Putamen (tissue), 1 donor: ENCODE results near the gene PDE3A.
"Not testable (repeated sequence)": the region's sequence is repeated elsewhere in the genome, so short reads cannot be mapped to it uniquely, and the experiment has no call there.

ENCODE experiments used
- DNase-seq: peaks from one replicate; pipeline ENCODE4 v3.0.0-alpha.2; 2016; ENCODE audit warnings: low spot score

Gene PDE3A

DNA sequence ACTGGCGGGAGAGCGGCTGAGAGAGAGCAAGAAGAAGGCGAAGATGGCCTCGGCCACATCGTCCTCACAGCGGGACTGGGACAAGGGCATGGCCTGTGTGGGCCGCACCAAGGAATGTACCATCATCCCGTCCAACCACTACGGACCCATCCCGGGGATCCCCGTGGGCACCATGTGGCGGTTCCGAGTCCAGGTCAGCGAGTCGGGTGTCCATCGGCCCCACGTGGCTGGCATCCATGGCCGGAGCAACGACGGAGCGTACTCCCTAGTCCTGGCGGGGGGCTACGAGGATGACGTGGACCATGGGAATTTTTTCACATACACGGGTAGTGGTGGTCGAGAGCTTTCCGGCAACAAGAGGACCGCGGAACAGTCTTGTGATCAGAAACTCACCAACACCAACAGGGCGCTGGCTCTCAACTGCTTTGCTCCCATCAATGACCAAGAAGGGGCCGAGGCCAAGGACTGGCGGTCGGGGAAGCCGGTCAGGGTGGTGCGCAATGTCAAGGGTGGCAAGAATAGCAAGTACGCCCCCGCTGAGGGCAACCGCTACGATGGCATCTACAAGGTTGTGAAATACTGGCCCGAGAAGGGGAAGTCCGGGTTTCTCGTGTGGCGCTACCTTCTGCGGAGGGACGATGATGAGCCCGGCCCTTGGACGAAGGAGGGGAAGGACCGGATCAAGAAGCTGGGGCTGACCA, 183.6 kb downstream of the PDE3A start:
- DNase-seq: not testable (repeated sequence)

GRCh38 chr12:20552586-20552985, 184.2 kb downstream of the PDE3A start:
- DNase-seq: not testable (repeated sequence)

DNA sequence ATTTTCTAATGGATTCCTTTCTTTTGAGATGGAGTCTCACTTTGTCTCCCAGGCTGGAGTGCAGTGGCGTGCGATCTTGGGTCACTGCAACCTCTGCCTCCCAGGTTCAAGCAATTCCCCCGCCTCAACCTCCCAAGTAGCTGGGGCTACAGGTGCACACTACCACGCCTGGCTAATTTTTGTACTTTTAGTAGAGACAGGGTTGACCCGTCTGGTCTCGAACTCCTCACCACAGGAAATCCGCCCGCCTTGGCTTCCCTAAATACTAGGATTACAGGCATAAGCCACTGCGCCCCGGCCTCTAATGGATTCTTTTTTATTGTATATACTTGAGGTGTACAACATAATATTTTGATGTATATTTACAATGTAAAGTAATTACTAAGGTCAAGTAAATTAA, 186.7 kb downstream of the PDE3A start:
- DNase-seq: no peak

GRCh38 chr12:20555771-20556170, 187.4 kb downstream of the PDE3A start:
- DNase-seq: no peak

DNA sequence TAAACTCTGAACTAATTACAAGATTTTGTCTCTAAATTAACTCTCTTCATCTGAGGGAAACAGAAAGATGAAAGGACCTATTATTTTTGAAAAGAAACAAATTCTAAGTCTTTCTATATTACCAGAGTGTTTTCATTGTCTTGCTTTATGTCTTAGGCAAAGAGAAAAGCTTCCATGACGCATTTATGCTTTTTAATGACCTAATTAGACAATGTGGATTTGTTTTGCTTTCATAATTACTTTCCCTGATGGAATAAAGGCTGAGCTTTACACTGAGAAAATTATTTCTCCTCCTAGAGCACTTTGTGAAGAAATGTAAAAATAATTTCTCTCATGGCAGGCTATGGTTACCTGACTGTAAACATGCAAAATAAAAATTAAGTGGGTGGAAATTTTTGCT, 188.8 kb downstream of the PDE3A start:
- no peak for DNase-seq

DNA sequence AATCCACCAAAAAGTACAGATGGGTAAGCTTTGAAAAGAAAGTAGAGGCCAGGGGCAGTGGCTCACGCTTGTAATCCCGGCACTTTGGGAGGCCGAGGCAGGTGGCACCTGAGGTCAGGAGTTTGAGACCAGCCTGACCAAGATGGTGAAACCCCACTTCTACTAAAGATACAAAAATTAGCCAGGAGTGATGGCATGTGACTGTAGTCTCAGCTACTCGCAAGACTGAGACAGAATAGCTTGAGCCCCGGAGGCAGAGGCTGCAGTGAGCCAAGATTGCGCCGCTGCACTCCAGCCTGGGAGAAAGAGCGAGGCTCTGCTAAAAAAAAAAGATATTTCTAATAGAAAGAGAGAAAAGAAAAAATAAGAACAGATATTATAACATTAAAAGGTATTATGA, 192.6 kb downstream of the PDE3A start:
- no peak for DNase-seq

DNA sequence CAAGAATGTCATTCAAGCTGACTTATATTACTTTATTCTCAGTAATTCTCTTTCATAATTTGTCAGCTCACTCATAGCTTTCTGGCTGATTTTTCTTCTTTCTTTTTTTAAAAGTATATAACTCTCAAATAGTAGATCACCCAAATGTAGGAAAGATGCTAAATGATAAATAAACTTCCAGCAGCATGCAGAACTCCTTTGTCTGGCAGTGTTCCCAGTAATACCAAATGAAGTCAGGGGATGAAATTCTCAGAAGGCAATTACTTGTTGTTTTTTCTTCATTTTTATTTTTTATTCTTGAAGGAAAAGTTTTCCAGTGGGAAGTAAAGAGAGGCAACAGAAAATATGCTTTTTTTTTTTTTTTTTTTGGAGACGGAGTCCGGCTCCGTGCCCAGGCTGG, 193.5 kb downstream of the PDE3A start:
- DNase-seq: no peak

- no peak for DNase-seq
Measured at GRCh38 chr12:20567413-20567812, 199.1 kb downstream of the PDE3A start.

DNA sequence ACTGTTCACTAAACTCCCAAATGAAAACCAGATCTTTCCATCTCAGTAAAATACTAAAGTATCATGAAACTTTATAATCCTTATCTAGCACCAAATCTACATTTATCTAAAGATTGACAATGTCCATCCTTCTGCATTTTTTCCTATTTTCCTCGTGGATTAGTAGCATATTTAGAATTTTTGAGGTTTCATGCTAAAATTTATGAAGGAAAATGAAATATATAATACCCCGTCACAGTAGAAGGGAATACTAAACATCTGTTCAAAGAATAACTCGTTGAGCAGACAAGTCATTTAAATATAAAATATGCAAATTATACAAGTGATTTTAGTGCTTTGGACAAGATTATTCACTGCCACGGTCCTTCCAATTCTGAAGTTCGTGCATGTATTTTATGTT, 204.1 kb downstream of the PDE3A start:
- no peak for DNase-seq

DNA sequence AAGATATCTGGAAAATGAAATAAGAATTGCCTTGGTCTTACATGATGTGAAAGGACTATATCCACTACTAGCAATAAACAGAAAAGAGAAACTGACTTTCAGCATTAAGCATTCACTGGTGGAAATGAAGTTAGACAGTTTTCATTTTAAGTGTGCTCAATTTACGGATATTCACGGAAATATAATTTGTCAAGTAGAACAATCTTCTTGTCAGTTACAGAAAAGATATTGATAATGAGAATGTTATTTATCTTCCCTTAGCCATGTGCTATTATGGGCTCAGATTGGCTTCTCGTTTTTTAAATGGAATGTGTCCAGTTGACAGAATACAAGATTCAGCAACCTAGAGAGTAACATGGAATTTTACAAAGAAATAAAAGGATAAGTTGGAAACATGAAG, 208.2 kb downstream of the PDE3A start:
- no peak for DNase-seq

GRCh38 chr12:20577054-20577453, 208.7 kb downstream of the PDE3A start:
- no peak for DNase-seq

- no peak for DNase-seq
Measured at GRCh38 chr12:20578142-20578541, 209.8 kb downstream of the PDE3A start.

DNA sequence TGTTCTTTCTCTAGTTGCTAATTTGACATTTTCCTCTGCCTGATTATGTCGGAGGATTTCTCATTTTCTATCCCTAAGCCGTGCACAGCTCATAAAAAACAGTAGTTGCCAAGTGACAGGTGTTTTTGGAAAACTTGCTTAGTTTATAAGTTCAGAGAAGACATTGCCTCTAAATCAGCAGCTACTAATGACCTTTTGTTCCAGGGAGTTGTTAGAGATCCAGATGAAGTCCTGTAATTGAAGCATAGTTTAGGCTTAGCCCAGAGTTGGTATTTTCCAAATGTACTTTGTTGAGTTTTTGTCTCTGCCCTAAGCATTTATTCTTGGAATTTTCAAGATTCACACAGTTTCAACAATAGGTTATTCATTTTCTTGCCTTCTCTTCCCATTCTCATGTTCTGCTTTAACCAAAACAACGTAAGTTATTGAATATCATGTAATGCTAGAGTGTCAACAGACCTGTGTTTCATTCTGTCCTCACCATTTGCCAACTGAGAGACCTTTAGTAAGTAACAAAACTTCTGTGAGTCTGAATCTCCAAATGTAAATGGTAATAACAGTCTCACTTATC, 216.8 kb downstream of the PDE3A start:
- no peak for DNase-seq

DNA sequence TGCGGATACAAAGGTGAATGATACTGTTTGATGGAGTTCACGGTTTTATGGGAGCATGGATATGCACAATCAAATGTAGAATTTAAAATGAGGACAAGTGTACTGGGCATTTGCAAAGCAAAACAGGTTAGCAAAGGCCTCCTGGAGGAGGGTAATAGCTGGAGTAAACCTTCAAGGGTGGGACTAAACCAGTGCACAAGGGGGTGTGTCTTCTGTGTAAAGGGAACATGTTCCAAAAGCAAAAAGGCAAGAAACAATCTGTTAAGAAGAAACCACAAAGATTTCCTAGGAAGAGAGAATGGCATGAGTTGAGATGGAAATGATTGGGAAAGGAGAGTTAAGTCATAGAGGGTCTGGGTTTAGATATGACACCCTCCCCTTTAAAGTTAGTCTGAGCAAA, 217.6 kb downstream of the PDE3A start:
- DNase-seq: no peak

- peak; percentile 93 for DNase-seq
Measured at GRCh38 chr12:20588042-20588441, 219.7 kb downstream of the PDE3A start.

DNA sequence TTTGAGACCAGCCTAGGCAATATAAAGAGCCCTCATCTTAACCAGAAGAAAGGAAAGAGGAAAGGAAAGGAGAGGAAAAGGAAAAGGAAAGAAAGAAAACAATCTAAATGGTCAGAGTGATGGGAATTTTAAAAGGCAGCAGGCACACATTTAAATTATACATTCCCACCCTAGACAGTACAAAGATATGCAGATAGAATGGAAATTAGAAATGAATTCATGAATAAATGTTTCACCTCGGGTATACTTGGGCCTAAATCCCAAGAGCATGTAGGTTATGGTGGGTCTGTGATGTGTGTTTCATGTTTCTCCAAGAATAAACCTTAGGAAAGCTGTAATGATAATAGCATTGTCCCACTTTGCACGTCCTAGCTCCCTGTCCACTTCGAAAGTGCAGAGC, 222.2 kb downstream of the PDE3A start:
- no peak for DNase-seq

GRCh38 chr12:20592556-20592955, 224.2 kb downstream of the PDE3A start:
- DNase-seq: no peak

DNA sequence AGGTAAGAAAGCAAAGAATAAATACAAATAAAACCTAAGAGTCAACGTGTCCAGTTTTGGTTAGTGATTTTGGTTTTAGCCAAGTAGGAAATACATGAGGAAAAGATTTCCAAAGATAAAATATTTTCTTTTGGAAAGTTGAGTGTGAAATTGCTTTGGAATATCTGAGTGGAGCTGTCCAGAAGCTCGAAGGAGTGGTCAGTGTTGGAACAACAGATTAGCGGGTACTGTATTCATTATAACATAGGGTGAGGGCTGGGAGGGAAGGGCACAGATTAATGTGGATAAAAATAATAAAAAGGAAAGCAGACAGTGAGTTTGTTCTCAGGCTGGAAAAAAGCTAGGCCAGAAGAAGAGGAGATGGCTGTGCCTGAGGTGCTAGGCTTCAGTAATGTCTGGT, 225.3 kb downstream of the PDE3A start:
- DNase-seq: no peak

DNA sequence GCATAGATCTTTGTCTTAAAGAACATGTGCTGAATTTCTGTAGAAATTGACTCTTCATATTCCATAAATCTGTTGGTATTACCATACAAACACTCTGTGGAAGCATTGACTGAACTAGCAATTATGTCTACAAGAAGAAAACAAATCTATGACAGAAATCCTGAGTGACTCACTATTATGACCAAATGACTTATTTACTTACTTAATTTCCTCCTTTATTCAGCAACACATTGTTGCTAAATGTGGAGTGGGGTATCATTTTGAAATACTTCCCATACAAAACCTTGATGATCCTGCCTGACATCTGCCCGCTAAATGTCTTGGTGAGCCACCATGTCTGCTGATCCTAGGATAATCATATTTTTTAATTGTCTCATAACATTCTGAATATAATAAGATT, 227.7 kb downstream of the PDE3A start:
- DNase-seq: no peak

GRCh38 chr12:20599757-20600156, 231.4 kb downstream of the PDE3A start:
- DNase-seq: no peak

DNA sequence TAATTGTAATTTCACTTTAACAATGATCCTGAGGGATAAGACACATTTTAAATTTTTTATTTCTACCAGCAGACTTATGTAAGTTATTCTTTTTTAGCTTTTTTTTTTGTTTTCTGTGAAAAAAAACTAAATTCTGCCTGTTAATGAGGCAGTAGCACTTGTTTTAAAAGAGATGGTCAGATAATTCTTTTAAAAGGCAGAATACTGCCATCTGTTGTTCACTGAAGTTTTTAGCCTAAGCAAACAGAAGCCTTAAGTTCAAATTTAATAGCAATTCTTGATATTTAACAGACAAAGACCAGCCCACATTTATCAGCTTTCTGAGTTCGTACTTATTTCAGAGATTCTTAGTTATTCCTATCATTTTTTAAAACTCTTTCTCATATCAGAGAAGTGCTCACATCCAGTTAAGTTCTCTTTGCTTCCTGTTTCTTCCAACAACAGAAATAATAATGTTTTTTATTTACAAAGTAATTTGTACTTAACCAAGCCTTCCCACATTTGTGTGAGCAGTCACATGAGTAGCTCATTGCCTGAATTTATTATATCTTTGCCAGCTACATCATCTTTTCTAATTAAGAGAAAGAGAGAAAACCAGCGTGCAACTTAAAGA, 233.4 kb downstream of the PDE3A start:
- peak; percentile 48 for DNase-seq

DNA sequence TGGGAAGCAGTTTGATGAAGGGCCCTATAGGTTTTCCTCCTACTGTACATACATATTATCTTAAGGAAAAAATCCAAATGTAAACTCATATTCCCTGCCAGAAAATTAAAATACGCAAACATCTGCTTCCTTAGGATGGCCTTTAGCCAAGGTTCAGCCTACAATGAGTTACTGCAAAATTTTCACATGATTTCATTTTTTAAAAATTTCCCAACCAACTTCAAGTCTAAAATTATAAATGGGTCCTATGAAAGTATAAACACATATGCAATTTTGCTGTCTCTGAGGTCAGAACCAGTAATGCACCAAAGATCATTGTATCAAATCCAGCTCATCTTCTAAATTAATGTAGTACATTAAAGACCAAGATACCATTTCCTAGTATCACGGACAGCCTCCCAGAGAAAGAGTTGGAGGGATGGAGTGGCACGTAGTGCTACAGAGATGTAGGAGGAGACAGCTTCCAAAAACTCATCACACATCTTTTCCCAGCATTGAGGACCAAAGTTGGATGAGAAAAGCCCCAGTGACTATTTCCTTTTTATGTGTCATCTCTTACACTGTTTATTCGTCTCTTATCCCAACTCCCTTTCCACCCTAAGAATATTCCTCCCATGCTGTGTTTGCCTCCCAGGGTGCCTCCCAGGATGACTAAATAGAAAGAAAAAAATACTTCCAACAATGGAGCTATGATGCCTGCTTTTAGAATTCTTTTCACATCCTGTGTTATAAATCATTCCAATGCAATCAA, 234.5 kb downstream of the PDE3A start:
- no peak for DNase-seq
